CD14-positive monocyte (primary cell): Measurements from ENCODE around the gene SYT8. TPM values are rescaled to one million over a fixed set of nuclear protein-coding genes. Genes with fewer than 3 reads are reported as not detected.

Experiments used
- DNase-seq, 3 donors: peaks; one replicate each; pipeline ENCODE4 v3.0.0-alpha.2; 2011 to 2022
- H2AFZ ChIP-seq: 2 replicates; pipeline ENCODE4 v1.6.0; 2012; ENCODE audit warnings: mild to moderate bottlenecking, low read depth, low read length, inconsistent platforms; ENCODE audit not compliant: insufficient read depth, poor library complexity, severe bottlenecking
- H3K27ac ChIP-seq, 2 donors: 1 replicate in 1 of 2; 2 replicates in 1 of 2; pipeline ENCODE4 v1.5.1; 2012 to 2013; ENCODE audit warnings: low read length in 2 of 2, control low read depth in 1 of 2, inconsistent platforms in 1 of 2, low read depth in 1 of 2, mild to moderate bottlenecking in 1 of 2
- H3K27me3 ChIP-seq, 2 donors: one replicate each; pipeline versions ENCODE4 v1.6.0 to v1.6.1; 2011 to 2013; ENCODE audit warnings: low read length in 2 of 2; ENCODE audit not compliant: control insufficient read depth in 2 of 2, insufficient read depth in 2 of 2
- H3K36me3 ChIP-seq, 2 donors: replicated peaks in 1 of 2; 1 replicate in 1 of 2; 2 replicates in 1 of 2; pipeline versions ENCODE4 v1.5.1 to v1.6.1; 2012 to 2013; ENCODE audit warnings: low read length in 2 of 2, control low read depth in 1 of 2, inconsistent platforms in 1 of 2, mild to moderate bottlenecking in 1 of 2; ENCODE audit not compliant: insufficient read depth in 2 of 2, control insufficient read depth in 1 of 2
- H3K4me1 ChIP-seq, 2 donors: 1 replicate in 1 of 2; 2 replicates in 1 of 2; pipeline versions ENCODE4 v1.5.1 to v1.6.1; 2012 to 2013; ENCODE audit warnings: low read length in 2 of 2, control low read depth in 1 of 2, inconsistent platforms in 1 of 2, mild to moderate bottlenecking in 1 of 2, moderate library complexity in 1 of 2; ENCODE audit not compliant: insufficient read depth in 2 of 2, control insufficient read depth in 1 of 2
- H3K4me2 ChIP-seq: replicated peaks from 2 replicates; pipeline ENCODE3; 2012; ENCODE audit warnings: low read length, moderate library complexity, mild to moderate bottlenecking; ENCODE audit not compliant: poor library complexity, severe bottlenecking; ENCODE audit errors: extremely low read depth
- H3K4me3 ChIP-seq, 3 experiments: fragments of 200-600 bp in 1 of 3; sonication (generic) in 1 of 3; replicated peaks in 1 of 3; 1 replicate in 2 of 3; 2 replicates in 1 of 3; pipeline ENCODE4 v1.5.1; 2011 to 2013; ENCODE audit warnings: low read length in 3 of 3, mild to moderate bottlenecking in 3 of 3, control low read depth in 2 of 3, low read depth in 2 of 3, inconsistent platforms in 1 of 3, moderate library complexity in 1 of 3
- H3K79me2 ChIP-seq: 2 replicates; pipeline ENCODE4 v1.6.0; 2012; ENCODE audit warnings: mild to moderate bottlenecking, control low read depth, inconsistent platforms, low read length, moderate library complexity; ENCODE audit not compliant: insufficient read depth
- H3K9ac ChIP-seq: 2 replicates; pipeline ENCODE4 v1.6.0; 2017; ENCODE audit warnings: low read length, mild to moderate bottlenecking; ENCODE audit not compliant: insufficient read depth, poor library complexity, severe bottlenecking
- H3K9me3 ChIP-seq, 2 donors: replicated peaks in 1 of 2; 1 replicate in 1 of 2; 2 replicates in 1 of 2; pipeline versions ENCODE4 v1.5.1 to v1.6.1; 2012 to 2013; ENCODE audit warnings: low read length in 2 of 2, control low read depth in 1 of 2; ENCODE audit not compliant: control insufficient read depth in 1 of 2, insufficient read depth in 1 of 2
- H4K20me1 ChIP-seq: 2 replicates; pipeline ENCODE4 v1.6.0; 2012; ENCODE audit warnings: mild to moderate bottlenecking, low read length, control low read depth, moderate library complexity; ENCODE audit not compliant: insufficient read depth
- H3K27ac Mint-ChIP-seq, 7 donors: one replicate each; pipeline ENCODE4 v1.8.0; 2020; ENCODE audit warnings: mild to moderate bottlenecking in 7 of 7, mixed read lengths in 7 of 7, moderate library complexity in 6 of 7, inconsistent platforms in 2 of 7
- H3K27me3 Mint-ChIP-seq, 3 donors: one replicate each; pipeline ENCODE4 v1.8.0; 2021 to 2022; ENCODE audit warnings: low read depth in 3 of 3, mild to moderate bottlenecking in 3 of 3, mixed read lengths in 3 of 3, moderate library complexity in 3 of 3, inconsistent platforms in 1 of 3
- H3K36me3 Mint-ChIP-seq, 2 donors: one replicate each; pipeline ENCODE4 v1.8.0; 2020; ENCODE audit warnings: mixed read lengths in 2 of 2, inconsistent platforms in 1 of 2, mild to moderate bottlenecking in 1 of 2
- H3K4me1 Mint-ChIP-seq: one replicate; pipeline ENCODE4 v1.8.0; 2020; ENCODE audit warnings: mild to moderate bottlenecking, mixed read lengths
- H3K4me3 Mint-ChIP-seq, 2 donors: one replicate each; pipeline ENCODE4 v1.8.0; 2020; ENCODE audit warnings: mild to moderate bottlenecking in 2 of 2, mixed read lengths in 2 of 2, moderate library complexity in 1 of 2
- H3K9me3 Mint-ChIP-seq, 7 donors: one replicate each; pipeline ENCODE4 v1.8.0; 2020 to 2022; ENCODE audit warnings: mixed read lengths in 7 of 7, mild to moderate bottlenecking in 6 of 7, moderate library complexity in 6 of 7, inconsistent platforms in 2 of 7
- WGBS: methylation state at CpG from one replicate; pipeline ENCODE4 v1.1.5; 2013; ENCODE audit warnings: missing lambda C conversion rate; ENCODE audit not compliant: insufficient coverage; 5-methylcytosine and 5-hydroxymethylcytosine counted together
- intact Hi-C, 2 donors: fragments of 100-400 bp; cut with micrococcal nuclease; formaldehyde crosslinking; loops; one replicate each; pipeline versions ENCODE4 v1.15.0 to v1.15.1; 2023
- polyA plus RNA-seq, 3 donors: library from polyadenylated mRNA; depleted of rRNA in 1 of 3; unstranded in 2 of 3; stranded (reverse) in 1 of 3; fragments of 300-500 nt in 2 of 3; fragments of >200 nt in 1 of 3; fragmentation: Illumina TruSeq in 2 of 3; gene quantifications; 1 replicate in 2 of 3; 2 replicates in 1 of 3; pipeline ENCODE4 v1.2.3, GENCODE V29; 2012 to 2021
- TF ChIP-seq, protein P1 (sequence below): fragments of 200-600 bp; IDR thresholded peaks from one replicate; pipeline ENCODE4 v1.8.0; 2022; ENCODE audit warnings: antibody characterized with exemption, mild to moderate bottlenecking

SYT8 gene
- polyA plus RNA-seq, 3 donors: not detected

DNA sequence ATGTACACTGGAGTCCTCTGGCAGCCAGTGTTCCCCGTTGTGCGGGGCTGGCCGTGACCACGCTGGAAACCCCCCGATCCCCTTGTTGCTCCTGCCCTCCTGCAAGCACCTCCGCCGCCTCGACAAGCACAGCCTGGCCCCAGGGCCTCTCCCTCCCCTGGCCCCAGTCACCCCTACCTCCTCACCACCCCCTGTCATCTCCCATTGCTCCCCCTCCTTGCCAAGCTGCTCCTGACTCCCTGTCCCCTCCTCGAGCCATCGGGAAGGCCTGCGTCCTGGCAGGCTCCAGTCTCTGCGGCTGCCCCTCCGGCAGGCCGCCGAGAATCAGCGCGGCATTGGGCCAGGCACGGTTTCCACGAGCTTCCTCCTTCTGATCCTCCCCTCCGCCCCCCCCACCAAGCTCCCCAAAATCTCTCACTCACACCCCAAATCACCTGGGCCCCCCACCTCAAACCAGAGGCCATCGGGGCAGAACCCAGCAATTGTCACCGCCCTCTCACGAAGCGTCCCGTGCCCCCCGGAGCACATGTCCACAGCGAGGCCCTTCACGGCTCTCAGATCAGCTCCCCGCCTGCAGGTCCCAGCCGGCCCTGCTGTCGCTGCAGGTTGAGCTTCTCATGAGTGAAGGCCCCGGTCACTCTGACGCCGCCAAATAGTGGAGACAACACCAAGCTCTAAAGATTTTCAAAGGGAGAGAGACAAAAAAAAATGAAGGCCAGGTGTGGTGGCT, 12.4 kb downstream of the SYT8 start:
- peaks cover 97 to 98% of the 10 kb centered on the region in 2 donors for H3K4me1 ChIP-seq
- H3K4me2 ChIP-seq: no peak overlapping the region
- no peak overlapping the region for H3K4me3 ChIP-seq
- no peaks in the 10 kb centered on the region for H3K27me3 ChIP-seq
- H3K79me2 ChIP-seq: peaks cover 10% of the 10 kb centered on the region
- H3K4me1 Mint-ChIP-seq: peaks cover 89% of the 10 kb centered on the region
- no peak for DNase-seq
- no peak overlapping the region for H2AFZ ChIP-seq
- TF ChIP-seq, protein P1, sequence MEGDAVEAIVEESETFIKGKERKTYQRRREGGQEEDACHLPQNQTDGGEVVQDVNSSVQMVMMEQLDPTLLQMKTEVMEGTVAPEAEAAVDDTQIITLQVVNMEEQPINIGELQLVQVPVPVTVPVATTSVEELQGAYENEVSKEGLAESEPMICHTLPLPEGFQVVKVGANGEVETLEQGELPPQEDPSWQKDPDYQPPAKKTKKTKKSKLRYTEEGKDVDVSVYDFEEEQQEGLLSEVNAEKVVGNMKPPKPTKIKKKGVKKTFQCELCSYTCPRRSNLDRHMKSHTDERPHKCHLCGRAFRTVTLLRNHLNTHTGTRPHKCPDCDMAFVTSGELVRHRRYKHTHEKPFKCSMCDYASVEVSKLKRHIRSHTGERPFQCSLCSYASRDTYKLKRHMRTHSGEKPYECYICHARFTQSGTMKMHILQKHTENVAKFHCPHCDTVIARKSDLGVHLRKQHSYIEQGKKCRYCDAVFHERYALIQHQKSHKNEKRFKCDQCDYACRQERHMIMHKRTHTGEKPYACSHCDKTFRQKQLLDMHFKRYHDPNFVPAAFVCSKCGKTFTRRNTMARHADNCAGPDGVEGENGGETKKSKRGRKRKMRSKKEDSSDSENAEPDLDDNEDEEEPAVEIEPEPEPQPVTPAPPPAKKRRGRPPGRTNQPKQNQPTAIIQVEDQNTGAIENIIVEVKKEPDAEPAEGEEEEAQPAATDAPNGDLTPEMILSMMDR: no peak
- peaks cover 0 to 4% (median 1%) of the 10 kb centered on the region in 3 donors for H3K27me3 Mint-ChIP-seq
- H4K20me1 ChIP-seq: no peaks in the 10 kb centered on the region
- WGBS: 89% methylated on average over 33 of the region's 34 CpGs
- H3K27ac Mint-ChIP-seq: peak overlapping the region; percentile 34 to 100 (median 84)
- no peaks in the 10 kb centered on the region for H3K36me3 ChIP-seq
- no peaks in the 10 kb centered on the region for H3K9me3 ChIP-seq
- no peaks in the 10 kb centered on the region for H3K9me3 Mint-ChIP-seq
- intact Hi-C loops: no loop called here
- H3K9ac ChIP-seq: no peak overlapping the region
- no peak overlapping the region for H3K27ac ChIP-seq
- peaks cover 8 to 9% of the 10 kb centered on the region in 2 donors for H3K36me3 Mint-ChIP-seq
- H3K4me3 Mint-ChIP-seq: no peak overlapping the region

DNA sequence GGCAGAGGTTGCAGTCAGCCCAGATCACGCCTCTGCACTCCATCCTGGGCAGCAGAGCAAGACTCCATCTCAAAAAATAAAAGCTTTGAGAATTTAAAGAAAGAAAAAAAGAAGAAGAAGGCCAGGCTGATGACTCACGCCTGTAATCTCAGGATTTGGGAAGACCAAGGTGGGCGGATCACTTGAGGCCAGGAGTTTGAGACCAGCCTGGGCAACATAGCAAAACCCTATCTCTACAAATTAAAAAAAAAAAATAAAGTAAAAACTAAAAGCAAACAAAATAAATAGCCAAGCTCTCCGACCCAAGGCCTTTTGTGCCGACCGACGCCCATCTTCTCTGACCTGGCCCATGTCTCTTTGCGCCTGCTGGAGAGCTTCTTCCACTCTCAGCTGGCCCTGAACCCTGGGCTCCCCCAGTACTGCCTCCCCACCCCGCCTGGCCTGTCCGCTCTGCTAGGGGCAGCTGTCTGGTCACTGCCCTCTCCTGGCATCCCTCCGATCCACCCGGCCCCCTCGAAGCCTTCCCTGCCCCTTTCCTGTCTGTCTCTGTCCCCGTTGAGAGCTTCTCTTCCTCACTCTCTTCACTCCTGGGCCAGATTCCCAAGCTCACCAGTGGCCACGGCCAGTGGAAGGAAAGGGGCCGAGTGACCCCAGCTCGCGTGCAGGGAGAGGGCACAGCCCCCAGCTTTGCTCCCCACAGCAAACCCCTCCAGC, 13.3 kb downstream of the SYT8 start:
- Mint-ChIP-seq H3K9me3 (no peaks in the 10 kb centered on the region), H3K36me3 (peaks cover 11 to 12% of the 10 kb centered on the region in 2 donors), H3K4me1 (peaks cover 92% of the 10 kb centered on the region), H3K27me3 (peaks cover 0 to 4% (median 1%) of the 10 kb centered on the region in 3 donors), H3K27ac (peak overlapping the region; percentile 34 to 100 (median 100)), H3K4me3 (peak overlapping the region in 1 of 2 donors; percentile 28)
- no peak overlapping the region for H3K4me3 ChIP-seq
- peaks cover 19% of the 10 kb centered on the region for H3K79me2 ChIP-seq
- no peak overlapping the region for H3K4me2 ChIP-seq
- H2AFZ ChIP-seq: no peak overlapping the region
- H4K20me1 ChIP-seq: no peaks in the 10 kb centered on the region
- H3K27ac ChIP-seq: peak overlapping the region in 1 of 2 donors; percentile 100
- no peaks in the 10 kb centered on the region for H3K36me3 ChIP-seq
- DNase-seq: peak in 2 of 3 donors; percentile 28 to 39
- 90% methylated on average over 9 of the region's 18 CpGs for WGBS
- H3K9me3 ChIP-seq: no peaks in the 10 kb centered on the region
- TF ChIP-seq, protein P1: no peak
- no peaks in the 10 kb centered on the region for H3K27me3 ChIP-seq
- no peak overlapping the region for H3K9ac ChIP-seq
- intact Hi-C loops: no loop called here
- peaks cover 95 to 97% of the 10 kb centered on the region in 2 donors for H3K4me1 ChIP-seq
